PFSK-1 (cell line): ENCODE results near the gene CAMTA1.

ENCODE experiments used
- FOXP2 ChIP-seq: optimal IDR thresholded peaks from 2 replicates; pipeline ENCODE3; 2011; ENCODE audit warnings: borderline replicate concordance, control low read depth, inconsistent platforms; ENCODE audit not compliant: insufficient read depth; ENCODE audit errors: extremely low read length, extremely low read depth
- POLR2AphosphoS5 ChIP-seq: IDR thresholded peaks from 2 replicates; pipeline ENCODE4 v1.6.1; 2012; ENCODE audit warnings: low read depth, mild to moderate bottlenecking, control low read depth, low read length, moderate library complexity
- SIN3A ChIP-seq: IDR thresholded peaks from 2 replicates; pipeline ENCODE4 v1.6.1; 2012; ENCODE audit warnings: mild to moderate bottlenecking, low read length, moderate library complexity, borderline replicate concordance; ENCODE audit not compliant: insufficient read depth
- TAF1 ChIP-seq: IDR thresholded peaks from 2 replicates; pipeline ENCODE4 v1.6.1; 2012; ENCODE audit warnings: low read length, control low read depth, borderline replicate concordance; ENCODE audit not compliant: insufficient read depth
- TF ChIP-seq, protein P1 (sequence below), 2 experiments: IDR thresholded peaks; 2 replicates each; pipeline versions ENCODE4 v1.6.1 to v1.8.0; 2011 to 2012; ENCODE audit warnings: low read depth in 2 of 2, low read length in 2 of 2, control low read depth in 1 of 2, inconsistent platforms in 1 of 2, mild to moderate bottlenecking in 1 of 2, moderate library complexity in 1 of 2; ENCODE audit not compliant: insufficient read depth in 1 of 2

The CAMTA1 gene

DNA sequence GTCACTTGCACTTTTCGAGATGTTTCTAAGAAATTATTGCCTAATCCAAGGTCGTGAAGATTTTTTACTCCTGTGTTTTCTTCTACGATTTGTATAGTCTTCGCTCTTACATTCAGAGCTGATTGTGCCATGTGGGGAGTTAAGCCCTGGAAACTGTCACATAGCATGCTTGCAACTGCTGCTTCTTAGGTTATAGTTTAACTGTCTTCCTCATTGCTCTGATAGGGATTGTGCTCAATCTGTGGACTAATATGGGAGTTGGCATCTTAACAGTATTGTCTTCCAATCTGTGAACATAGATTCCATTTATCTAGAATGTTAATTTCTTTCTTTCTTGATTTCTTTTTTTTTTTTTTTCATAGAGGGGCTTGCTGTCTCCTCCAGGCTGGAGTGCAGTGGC is 34.8 kb upstream of the CAMTA1 start:
- TF ChIP-seq, protein P1, sequence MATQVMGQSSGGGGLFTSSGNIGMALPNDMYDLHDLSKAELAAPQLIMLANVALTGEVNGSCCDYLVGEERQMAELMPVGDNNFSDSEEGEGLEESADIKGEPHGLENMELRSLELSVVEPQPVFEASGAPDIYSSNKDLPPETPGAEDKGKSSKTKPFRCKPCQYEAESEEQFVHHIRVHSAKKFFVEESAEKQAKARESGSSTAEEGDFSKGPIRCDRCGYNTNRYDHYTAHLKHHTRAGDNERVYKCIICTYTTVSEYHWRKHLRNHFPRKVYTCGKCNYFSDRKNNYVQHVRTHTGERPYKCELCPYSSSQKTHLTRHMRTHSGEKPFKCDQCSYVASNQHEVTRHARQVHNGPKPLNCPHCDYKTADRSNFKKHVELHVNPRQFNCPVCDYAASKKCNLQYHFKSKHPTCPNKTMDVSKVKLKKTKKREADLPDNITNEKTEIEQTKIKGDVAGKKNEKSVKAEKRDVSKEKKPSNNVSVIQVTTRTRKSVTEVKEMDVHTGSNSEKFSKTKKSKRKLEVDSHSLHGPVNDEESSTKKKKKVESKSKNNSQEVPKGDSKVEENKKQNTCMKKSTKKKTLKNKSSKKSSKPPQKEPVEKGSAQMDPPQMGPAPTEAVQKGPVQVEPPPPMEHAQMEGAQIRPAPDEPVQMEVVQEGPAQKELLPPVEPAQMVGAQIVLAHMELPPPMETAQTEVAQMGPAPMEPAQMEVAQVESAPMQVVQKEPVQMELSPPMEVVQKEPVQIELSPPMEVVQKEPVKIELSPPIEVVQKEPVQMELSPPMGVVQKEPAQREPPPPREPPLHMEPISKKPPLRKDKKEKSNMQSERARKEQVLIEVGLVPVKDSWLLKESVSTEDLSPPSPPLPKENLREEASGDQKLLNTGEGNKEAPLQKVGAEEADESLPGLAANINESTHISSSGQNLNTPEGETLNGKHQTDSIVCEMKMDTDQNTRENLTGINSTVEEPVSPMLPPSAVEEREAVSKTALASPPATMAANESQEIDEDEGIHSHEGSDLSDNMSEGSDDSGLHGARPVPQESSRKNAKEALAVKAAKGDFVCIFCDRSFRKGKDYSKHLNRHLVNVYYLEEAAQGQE (IDR thresholded peaks at IDR 0.05; ENCODE audit: insufficient read depth in 1 of 2, low read depth in 2 of 2, low read length in 2 of 2) = no peak
- TF ChIP-seq POLR2AphosphoS5 (no peak), SIN3A (no peak), TAF1 (no peak), FOXP2 (no peak)

DNA sequence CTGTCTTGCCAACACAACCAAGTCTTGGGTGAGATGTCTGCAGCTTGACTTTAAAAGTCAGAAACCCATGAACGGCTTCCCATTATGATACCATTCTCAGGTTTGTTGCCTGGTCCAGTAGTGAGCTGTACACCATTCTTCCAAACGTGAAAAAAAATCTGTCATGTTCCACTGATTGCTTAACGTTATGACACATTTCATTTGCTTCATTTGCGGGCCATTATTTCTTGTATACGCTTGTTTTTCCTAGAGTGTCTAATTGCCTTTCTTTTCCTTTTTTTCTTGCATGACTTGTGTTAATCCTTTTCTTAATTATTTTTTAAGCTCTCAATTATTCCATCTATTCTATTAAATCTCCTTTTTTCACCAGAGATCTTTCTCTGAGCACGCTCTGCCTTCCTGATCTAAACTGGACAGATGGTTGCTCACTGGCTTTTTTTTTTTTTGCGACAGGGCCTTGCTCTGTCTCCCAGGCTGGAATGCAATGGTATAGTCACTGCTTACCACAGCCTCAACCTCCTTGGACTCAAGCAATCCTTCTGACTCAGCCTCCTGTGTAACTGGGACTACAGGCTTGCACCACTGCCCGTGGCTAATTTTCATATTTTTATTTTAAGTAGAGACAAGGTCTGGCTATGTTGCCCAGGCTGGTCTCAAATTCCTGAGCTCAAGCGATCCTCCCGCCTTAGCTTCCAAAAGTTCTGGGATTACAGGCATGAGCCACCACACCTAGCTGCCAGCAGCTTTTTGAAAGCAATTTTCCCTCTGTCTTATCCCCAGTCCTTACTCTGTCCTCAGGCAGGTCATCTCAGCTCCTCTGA is 31.7 kb upstream of the CAMTA1 start:
- TF ChIP-seq FOXP2 (no peak), SIN3A (no peak), TAF1 (no peak), POLR2AphosphoS5 (no peak)
- TF ChIP-seq, protein P1 (IDR thresholded peaks at IDR 0.05; ENCODE audit: insufficient read depth in 1 of 2, low read depth in 2 of 2, low read length in 2 of 2) = no peak

DNA sequence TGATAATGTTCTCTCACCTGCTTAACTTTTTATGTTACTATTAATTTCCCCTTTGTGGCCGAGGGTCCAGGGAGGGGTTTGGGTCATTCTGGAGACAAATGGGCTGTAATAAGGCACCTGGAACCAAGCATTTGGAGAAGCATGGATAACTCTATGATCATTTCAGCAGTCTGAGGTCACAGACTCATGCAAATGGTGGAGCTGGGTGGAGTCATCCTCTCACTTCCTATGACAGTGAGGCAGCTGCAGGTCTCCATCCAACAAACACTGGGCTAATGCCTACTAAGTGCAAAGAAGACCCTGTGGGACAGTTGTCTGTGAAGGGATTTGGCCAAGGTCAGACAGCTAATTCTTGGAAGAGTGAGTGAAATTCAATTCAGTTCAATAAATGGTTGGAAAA is 28.8 kb upstream of the CAMTA1 start:
- no peak for TF ChIP-seq POLR2AphosphoS5
- TF ChIP-seq FOXP2 = no peak
- TF ChIP-seq, protein P1 (IDR thresholded peaks at IDR 0.05; ENCODE audit: insufficient read depth in 1 of 2, low read depth in 2 of 2, low read length in 2 of 2) = no peak
- TF ChIP-seq SIN3A = no peak
- no peak for TF ChIP-seq TAF1

DNA sequence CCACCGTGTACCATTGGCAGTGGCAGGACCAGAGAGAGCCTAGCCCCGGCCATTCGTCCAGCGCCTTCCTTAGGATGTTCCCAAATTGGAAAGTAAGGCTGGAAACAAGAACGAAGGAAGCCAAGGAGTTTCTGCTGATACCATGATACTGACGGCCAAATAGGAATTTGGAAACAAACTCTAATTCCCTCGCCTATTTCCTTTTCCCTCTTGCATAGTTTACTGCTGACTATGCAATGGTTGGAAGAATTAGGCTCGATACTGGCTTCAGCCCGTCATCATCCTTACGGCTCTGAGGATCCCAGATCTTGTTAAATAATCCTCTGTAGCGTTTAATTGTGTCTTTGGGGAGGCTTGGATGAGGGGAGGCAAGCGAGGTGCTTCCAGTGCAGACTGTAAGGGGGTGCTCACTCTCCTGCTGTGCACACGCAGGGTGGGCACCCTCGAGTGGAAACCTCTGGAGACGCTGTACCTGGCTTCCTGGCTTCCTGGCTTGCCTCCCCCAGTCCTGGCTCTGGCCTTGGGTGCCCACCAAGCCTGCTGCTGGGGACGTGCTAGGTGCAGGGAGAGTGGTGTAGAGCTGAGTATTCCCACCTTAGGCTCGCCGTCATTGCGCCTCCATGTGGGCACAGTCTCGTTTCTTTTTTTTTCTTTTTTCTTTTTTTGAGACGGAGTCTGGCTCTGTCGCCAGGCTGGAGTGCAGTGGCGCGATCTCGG is 27.4 kb upstream of the CAMTA1 start:
- TF ChIP-seq, protein P1 (IDR thresholded peaks at IDR 0.05; ENCODE audit: insufficient read depth in 1 of 2, low read depth in 2 of 2, low read length in 2 of 2) = no peak
- no peak for TF ChIP-seq TAF1
- no peak for TF ChIP-seq SIN3A
- no peak for TF ChIP-seq POLR2AphosphoS5
- TF ChIP-seq FOXP2 = no peak
